SK-N-SH treated with all-trans-retinoic acid at 6 μM for 48 hours (cell line): ENCODE measurements around the gene EPHB6.

ENCODE experiments used
- ARNTL ChIP-seq: fragments of 450-650 bp; formaldehyde crosslinking; IDR thresholded peaks from 2 replicates; pipeline ENCODE4 v1.5.0; 2020; ENCODE audit warnings: low read depth, mild to moderate bottlenecking, moderate library complexity, borderline replicate concordance
- ESRRG ChIP-seq: fragments of 250-450 bp; sonication (Bioruptor Pico); IDR thresholded peaks from 2 replicates; pipeline ENCODE4 v1.6.1; 2021; ENCODE audit warnings: mild to moderate bottlenecking
- GLIS3 ChIP-seq: fragments of 250-450 bp; sonication (Bioruptor Pico); IDR thresholded peaks from 2 replicates; pipeline ENCODE4 v1.5.0; 2020; ENCODE audit warnings: mild to moderate bottlenecking, moderate library complexity
- RARB ChIP-seq: fragments of 250-450 bp; sonication (Bioruptor Pico); IDR thresholded peaks from 2 replicates; pipeline ENCODE4 v1.8.0; 2021; ENCODE audit warnings: mild to moderate bottlenecking, moderate library complexity
- TCF4 ChIP-seq: fragments of 250-450 bp; sonication (Bioruptor Pico); IDR thresholded peaks from 2 replicates; pipeline ENCODE4 v1.8.0; 2021; ENCODE audit warnings: mild to moderate bottlenecking, moderate library complexity, borderline replicate concordance
- TSHZ2 ChIP-seq: fragments of 250-450 bp; sonication (Bioruptor Pico); IDR thresholded peaks from 2 replicates; pipeline ENCODE4 v1.5.0; 2020; ENCODE audit warnings: mild to moderate bottlenecking, moderate library complexity
- ZC3H10 ChIP-seq: fragments of 250-450 bp; sonication (Bioruptor Pico); IDR thresholded peaks from 2 replicates; pipeline ENCODE4 v1.5.1; 2021; ENCODE audit warnings: mild to moderate bottlenecking, moderate library complexity
- ZNF565 ChIP-seq: fragments of 450-650 bp; formaldehyde crosslinking; conservative IDR thresholded peaks from 2 replicates; pipeline ENCODE4 v1.5.0; 2020; ENCODE audit warnings: low read depth, mild to moderate bottlenecking, moderate library complexity
- ZNF70 ChIP-seq: fragments of 450-650 bp; formaldehyde crosslinking; IDR thresholded peaks from 2 replicates; pipeline ENCODE4 v1.5.0; 2020; ENCODE audit warnings: mild to moderate bottlenecking, moderate library complexity
- TF ChIP-seq, protein P1 (sequence below): fragments of 250-450 bp; sonication (Bioruptor Pico); IDR thresholded peaks from 2 replicates; pipeline ENCODE4 v1.8.0; 2020; ENCODE audit warnings: mild to moderate bottlenecking, moderate library complexity, borderline replicate concordance
- TF ChIP-seq, protein P2 (sequence below): fragments of 250-450 bp; sonication (Bioruptor Pico); IDR thresholded peaks from 2 replicates; pipeline ENCODE4 v1.8.0; 2021; ENCODE audit warnings: low read depth, mild to moderate bottlenecking, moderate library complexity, borderline replicate concordance

GRCh38 chr7:142880876-142881505 lies 26.1 kb downstream of the EPHB6 start:
- no peak for TF ChIP-seq RARB (CRISPR knock-in tag)
- TF ChIP-seq ZC3H10: no peak
- TF ChIP-seq ZNF70: no peak
- TF ChIP-seq, protein P1, sequence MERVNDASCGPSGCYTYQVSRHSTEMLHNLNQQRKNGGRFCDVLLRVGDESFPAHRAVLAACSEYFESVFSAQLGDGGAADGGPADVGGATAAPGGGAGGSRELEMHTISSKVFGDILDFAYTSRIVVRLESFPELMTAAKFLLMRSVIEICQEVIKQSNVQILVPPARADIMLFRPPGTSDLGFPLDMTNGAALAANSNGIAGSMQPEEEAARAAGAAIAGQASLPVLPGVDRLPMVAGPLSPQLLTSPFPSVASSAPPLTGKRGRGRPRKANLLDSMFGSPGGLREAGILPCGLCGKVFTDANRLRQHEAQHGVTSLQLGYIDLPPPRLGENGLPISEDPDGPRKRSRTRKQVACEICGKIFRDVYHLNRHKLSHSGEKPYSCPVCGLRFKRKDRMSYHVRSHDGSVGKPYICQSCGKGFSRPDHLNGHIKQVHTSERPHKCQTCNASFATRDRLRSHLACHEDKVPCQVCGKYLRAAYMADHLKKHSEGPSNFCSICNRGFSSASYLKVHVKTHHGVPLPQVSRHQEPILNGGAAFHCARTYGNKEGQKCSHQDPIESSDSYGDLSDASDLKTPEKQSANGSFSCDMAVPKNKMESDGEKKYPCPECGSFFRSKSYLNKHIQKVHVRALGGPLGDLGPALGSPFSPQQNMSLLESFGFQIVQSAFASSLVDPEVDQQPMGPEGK (CRISPR knock-in tag): no peak
- TF ChIP-seq ZNF565 (CRISPR knock-in tag): no peak
- TF ChIP-seq, protein P2, sequence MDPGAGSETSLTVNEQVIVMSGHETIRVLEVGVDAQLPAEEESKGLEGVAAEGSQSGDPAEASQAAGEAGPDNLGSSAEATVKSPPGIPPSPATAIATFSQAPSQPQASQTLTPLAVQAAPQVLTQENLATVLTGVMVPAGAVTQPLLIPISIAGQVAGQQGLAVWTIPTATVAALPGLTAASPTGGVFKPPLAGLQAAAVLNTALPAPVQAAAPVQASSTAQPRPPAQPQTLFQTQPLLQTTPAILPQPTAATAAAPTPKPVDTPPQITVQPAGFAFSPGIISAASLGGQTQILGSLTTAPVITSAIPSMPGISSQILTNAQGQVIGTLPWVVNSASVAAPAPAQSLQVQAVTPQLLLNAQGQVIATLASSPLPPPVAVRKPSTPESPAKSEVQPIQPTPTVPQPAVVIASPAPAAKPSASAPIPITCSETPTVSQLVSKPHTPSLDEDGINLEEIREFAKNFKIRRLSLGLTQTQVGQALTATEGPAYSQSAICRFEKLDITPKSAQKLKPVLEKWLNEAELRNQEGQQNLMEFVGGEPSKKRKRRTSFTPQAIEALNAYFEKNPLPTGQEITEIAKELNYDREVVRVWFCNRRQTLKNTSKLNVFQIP: no peak
- TF ChIP-seq ARNTL (CRISPR knock-in tag): no peak
- no peak for TF ChIP-seq TCF4 (CRISPR knock-in tag)
- TF ChIP-seq TSHZ2 (CRISPR knock-in tag): no peak
- TF ChIP-seq GLIS3 (CRISPR knock-in tag): no peak
- no peak for TF ChIP-seq ESRRG (CRISPR knock-in tag)
